B cell (primary cell): ENCODE data around the gene TRPM2. TPM values are rescaled to one million over a fixed set of nuclear protein-coding genes. Genes with fewer than 3 reads are reported as not detected.

ENCODE experiments used
- ATAC-seq: fragments of 200-7000 bp; cut with Tn5 transposase; one replicate; pipeline ENCODE4 v1.10.0; 2021; ENCODE audit warnings: low read depth, mild to moderate bottlenecking, moderate number of reproducible peaks, moderate library complexity
- CTCF ChIA-PET: fragments of 350-600 bp; sonication (Branson Sonifier 250); formaldehyde crosslinking; loops from one replicate; lab custom pipeline; 2021; ENCODE audit warnings: antibody characterized with exemption, inconsistent platforms; lab: Charles Lee
- POLR2A ChIA-PET: fragments of 350-600 bp; sonication (Branson Sonifier 250); formaldehyde crosslinking; loops from one replicate; lab custom pipeline; 2021; ENCODE audit warnings: antibody characterized with exemption; lab: Charles Lee
- DNase-seq: peaks from one replicate; pipeline ENCODE4 v3.0.0; 2013
- H2AFZ ChIP-seq: 2 replicates; pipeline ENCODE4 v1.6.1; 2012; ENCODE audit warnings: mild to moderate bottlenecking, low read depth, low read length; ENCODE audit not compliant: insufficient read depth, poor library complexity, severe bottlenecking
- H3K27ac ChIP-seq, 2 donors: 1 replicate in 1 of 2; 2 replicates in 1 of 2; pipeline ENCODE4 v1.5.1; 2012 to 2013; ENCODE audit warnings: low read length in 2 of 2, mild to moderate bottlenecking in 2 of 2, moderate library complexity in 1 of 2
- H3K27me3 ChIP-seq, 4 experiments: fragments of 200-600 bp in 1 of 4; sonication (generic) in 1 of 4; replicated peaks in 1 of 4; 1 replicate in 2 of 4; 2 replicates in 2 of 4; pipeline versions ENCODE4 v1.6.1 to v1.7.0; 2013 to 2016; ENCODE audit warnings: low read length in 3 of 4, mild to moderate bottlenecking in 2 of 4, mixed read lengths in 1 of 4, moderate library complexity in 1 of 4; ENCODE audit not compliant: insufficient read depth in 4 of 4, control insufficient read depth in 3 of 4; ENCODE audit errors: control extremely low read depth in 1 of 4
- H3K36me3 ChIP-seq, 2 experiments: replicated peaks in 1 of 2; 1 replicate in 1 of 2; 2 replicates in 1 of 2; pipeline versions ENCODE4 v1.6.1 to v1.7.1; 2013; ENCODE audit warnings: low read length in 1 of 2; ENCODE audit not compliant: insufficient read depth in 2 of 2, control insufficient read depth in 1 of 2; ENCODE audit errors: control extremely low read depth in 1 of 2, extremely low read depth in 1 of 2
- H3K4me1 ChIP-seq, 2 donors: fragments of 200-600 bp in 1 of 2; sonication (generic) in 1 of 2; 1 replicate in 1 of 2; 2 replicates in 1 of 2; pipeline versions ENCODE4 v1.5.1 to v1.6.1; 2013 to 2017; ENCODE audit warnings: low read length in 2 of 2; ENCODE audit not compliant: control insufficient read depth in 2 of 2, insufficient read depth in 2 of 2
- H3K4me2 ChIP-seq: replicated peaks from 2 replicates; pipeline ENCODE3; 2012; ENCODE audit warnings: mild to moderate bottlenecking, low read depth, low read length; ENCODE audit not compliant: poor library complexity, severe bottlenecking
- H3K4me3 ChIP-seq, 5 experiments: fragments of 200-600 bp in 1 of 5; sonication (generic) in 1 of 5; 1 replicate in 3 of 5; 2 replicates in 2 of 5; pipeline versions ENCODE4 v1.5.1 to v1.7.0; 2011 to 2016; ENCODE audit warnings: low read length in 4 of 5, mild to moderate bottlenecking in 4 of 5, low read depth in 2 of 5, control low read depth in 1 of 5, moderate library complexity in 1 of 5; ENCODE audit not compliant: insufficient read depth in 1 of 5; ENCODE audit errors: control extremely low read depth in 1 of 5, extremely low read depth in 1 of 5
- H3K79me2 ChIP-seq: fragments of 200-600 bp; sonication (generic); one replicate; pipeline ENCODE4 v1.6.0; 2016; ENCODE audit warnings: low read length; ENCODE audit not compliant: control insufficient read depth, insufficient read depth
- H3K9ac ChIP-seq: fragments of 200-600 bp; sonication (generic); 2 replicates; pipeline ENCODE4 v1.6.1; 2017; ENCODE audit warnings: mild to moderate bottlenecking, low read length, moderate library complexity
- H3K9me3 ChIP-seq, 3 donors: one replicate each; pipeline versions ENCODE4 v1.6.1 to v1.7.1; 2013; ENCODE audit warnings: low read length in 2 of 3; ENCODE audit not compliant: control insufficient read depth in 2 of 3, insufficient read depth in 1 of 3; ENCODE audit errors: control extremely low read depth in 1 of 3
- H4K20me1 ChIP-seq: 2 replicates; pipeline ENCODE4 v1.6.0; 2012; ENCODE audit warnings: mild to moderate bottlenecking, low read length; ENCODE audit not compliant: insufficient read depth, control insufficient read depth, poor library complexity, severe bottlenecking
- H3K27ac Mint-ChIP-seq: one replicate; pipeline ENCODE4 v1.8.0; 2021; ENCODE audit warnings: mixed read lengths
- H3K27me3 Mint-ChIP-seq: one replicate; pipeline ENCODE4 v1.8.0; 2021; ENCODE audit warnings: mixed read lengths
- H3K4me1 Mint-ChIP-seq: one replicate; pipeline ENCODE4 v1.8.0; 2021; ENCODE audit warnings: mixed read lengths
- H3K4me3 Mint-ChIP-seq: one replicate; pipeline ENCODE4 v1.8.0; 2021; ENCODE audit warnings: mixed read lengths
- H3K9me3 Mint-ChIP-seq: one replicate; pipeline ENCODE4 v1.8.0; 2022; ENCODE audit warnings: mixed read lengths; ENCODE audit not compliant: insufficient read depth
- EZH2 ChIP-seq: IDR thresholded peaks from 2 replicates; pipeline ENCODE4 v1.6.1; 2012; ENCODE audit warnings: borderline replicate concordance, low read depth, mild to moderate bottlenecking, moderate library complexity, low read length; ENCODE audit not compliant: insufficient read depth, poor library complexity, severe bottlenecking
- WGBS: methylation state at CpG from one replicate; pipeline ENCODE4 v1.1.5; 2013; ENCODE audit warnings: missing lambda C conversion rate; ENCODE audit not compliant: insufficient coverage; 5-methylcytosine and 5-hydroxymethylcytosine counted together
- intact Hi-C: fragments of 100-400 bp; cut with micrococcal nuclease; formaldehyde crosslinking; loops from one replicate; pipeline ENCODE4 v1.10.0; 2022
- polyA plus RNA-seq: library from polyadenylated mRNA; depleted of rRNA; stranded (reverse); fragments of >200 nt; gene quantifications from 2 replicates; pipeline ENCODE4 v1.2.3, GENCODE V29; 2012
- total RNA-seq, 2 donors: library from RNA; stranded (reverse); fragments of 120-200 nt in 1 of 2; gene quantifications; 1 replicate in 1 of 2; 2 replicates in 1 of 2; pipeline versions ENCODE4 v1.2.3 to v1.2.4, GENCODE V29; 2013 to 2022
- TF ChIP-seq, protein P1 (sequence below): fragments of 200-600 bp; IDR thresholded peaks from one replicate; pipeline ENCODE4 v1.8.0; 2022; ENCODE audit warnings: antibody characterized with exemption, mild to moderate bottlenecking

TRPM2 gene
- total and polyA plus RNA-seq, 2 donors (not counting 1 experiment from before 2014, with no cell fraction given): 1.6 to 8.4 TPM

DNA sequence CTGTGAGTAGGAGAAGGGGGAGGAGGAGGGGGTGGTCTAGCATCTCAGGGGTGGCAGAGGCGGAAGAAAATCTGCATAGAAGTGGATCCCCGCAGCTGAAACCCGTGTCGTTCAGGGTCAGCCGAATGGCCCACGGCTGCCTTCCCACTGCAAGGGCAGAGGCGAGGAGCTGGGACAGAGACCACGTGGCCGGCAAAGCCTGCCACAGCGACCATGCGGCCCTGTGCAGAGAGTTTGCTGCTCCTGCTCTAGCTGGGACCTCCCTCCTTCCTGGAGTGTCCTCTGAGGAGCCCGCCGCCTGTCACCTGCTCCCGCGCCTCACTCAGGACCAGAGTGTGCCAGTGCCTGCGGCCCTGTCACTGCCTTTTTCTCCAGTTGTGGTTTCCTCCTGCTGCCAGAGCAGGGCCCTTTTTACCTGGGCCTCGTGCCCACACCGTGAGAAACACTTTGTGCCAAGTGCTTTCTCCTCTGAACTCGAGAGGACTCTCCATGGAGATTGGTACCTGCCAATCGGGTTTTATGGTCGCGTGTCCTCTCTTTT, 5.4 kb upstream of the TRPM2 start:
- Mint-ChIP-seq H3K9me3 (no peaks in the 10 kb centered on the region), H3K27ac (no peak overlapping the region), H3K4me1 (peaks cover 6% of the 10 kb centered on the region), H3K4me3 (no peak overlapping the region), H3K27me3 (peaks cover 12% of the 10 kb centered on the region)
- TF ChIP-seq EZH2: no peak
- TF ChIP-seq, protein P1, sequence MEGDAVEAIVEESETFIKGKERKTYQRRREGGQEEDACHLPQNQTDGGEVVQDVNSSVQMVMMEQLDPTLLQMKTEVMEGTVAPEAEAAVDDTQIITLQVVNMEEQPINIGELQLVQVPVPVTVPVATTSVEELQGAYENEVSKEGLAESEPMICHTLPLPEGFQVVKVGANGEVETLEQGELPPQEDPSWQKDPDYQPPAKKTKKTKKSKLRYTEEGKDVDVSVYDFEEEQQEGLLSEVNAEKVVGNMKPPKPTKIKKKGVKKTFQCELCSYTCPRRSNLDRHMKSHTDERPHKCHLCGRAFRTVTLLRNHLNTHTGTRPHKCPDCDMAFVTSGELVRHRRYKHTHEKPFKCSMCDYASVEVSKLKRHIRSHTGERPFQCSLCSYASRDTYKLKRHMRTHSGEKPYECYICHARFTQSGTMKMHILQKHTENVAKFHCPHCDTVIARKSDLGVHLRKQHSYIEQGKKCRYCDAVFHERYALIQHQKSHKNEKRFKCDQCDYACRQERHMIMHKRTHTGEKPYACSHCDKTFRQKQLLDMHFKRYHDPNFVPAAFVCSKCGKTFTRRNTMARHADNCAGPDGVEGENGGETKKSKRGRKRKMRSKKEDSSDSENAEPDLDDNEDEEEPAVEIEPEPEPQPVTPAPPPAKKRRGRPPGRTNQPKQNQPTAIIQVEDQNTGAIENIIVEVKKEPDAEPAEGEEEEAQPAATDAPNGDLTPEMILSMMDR: no peak
- Histone ChIP-seq H3K79me2 (no peaks in the 10 kb centered on the region), H3K9ac (no peak overlapping the region), H3K4me1 (peaks cover 17 to 20% of the 10 kb centered on the region in 2 donors), H3K27me3 (peaks cover 0 to 37% (median 12%) of the 10 kb centered on the region in 4 experiments), H3K4me2 (no peak overlapping the region), H4K20me1 (no peaks in the 10 kb centered on the region), H3K4me3 (no peak overlapping the region), H2AFZ (no peak overlapping the region), H3K9me3 (peaks cover 0 to 4% (median 0%) of the 10 kb centered on the region in 3 donors), H3K36me3 (no peaks in the 10 kb centered on the region), H3K27ac (no peak overlapping the region)
- DNase-seq (no peak), ATAC-seq (no peak)
- 52% methylated on average over 22 of the region's 22 CpGs for WGBS
- intact Hi-C loops: no loop called here
- POLR2A ChIA-PET: no interaction called here
- CTCF ChIA-PET: no interaction called here

DNA sequence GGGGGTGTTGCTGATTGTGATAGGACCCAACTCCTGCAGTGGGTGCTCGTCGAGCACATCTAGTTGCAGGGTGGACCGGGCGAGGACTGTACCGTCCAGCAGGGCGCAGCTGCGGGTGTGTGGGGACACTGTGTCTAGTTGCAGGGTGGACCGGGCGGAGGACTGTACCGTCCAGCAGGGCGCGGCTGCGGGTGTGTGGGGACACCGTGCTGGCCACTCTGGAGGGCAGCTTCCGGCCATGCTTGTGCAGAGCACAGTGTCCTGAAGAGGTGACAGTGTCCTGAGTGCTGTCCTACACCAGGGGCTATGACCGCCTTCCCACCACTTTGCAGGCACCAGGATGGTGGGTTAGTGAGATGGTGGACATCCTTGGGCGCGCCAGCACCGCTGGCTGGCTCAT, 4.6 kb upstream of the TRPM2 start:
- Histone ChIP-seq H3K4me2 (no peak overlapping the region), H3K79me2 (no peaks in the 10 kb centered on the region), H3K4me3 (no peak overlapping the region), H3K9me3 (peaks cover 0 to 4% (median 0%) of the 10 kb centered on the region in 3 donors), H3K27me3 (peaks cover 0 to 37% (median 12%) of the 10 kb centered on the region in 4 experiments), H4K20me1 (no peaks in the 10 kb centered on the region), H3K4me1 (peaks cover 26 to 29% of the 10 kb centered on the region in 2 donors), H3K9ac (no peak overlapping the region), H3K27ac (no peak overlapping the region), H3K36me3 (no peaks in the 10 kb centered on the region), H2AFZ (no peak overlapping the region)
- H3K27me3 Mint-ChIP-seq: peaks cover 15% of the 10 kb centered on the region
- no peak overlapping the region for H3K27ac Mint-ChIP-seq
- H3K4me3 Mint-ChIP-seq: no peak overlapping the region
- intact Hi-C loops: no loop called here
- 99% methylated on average over 19 of the region's 19 CpGs for WGBS
- no peak for DNase-seq
- peaks cover 15% of the 10 kb centered on the region for H3K4me1 Mint-ChIP-seq
- H3K9me3 Mint-ChIP-seq: no peaks in the 10 kb centered on the region
- no peak for ATAC-seq
- ChIA-PET POLR2A (no interaction called here), CTCF (no interaction called here)
- no peak for TF ChIP-seq EZH2
- TF ChIP-seq, protein P1: no peak
